ENCODE results near the gene ITIH3.

The ITIH3 gene

GRCh38 chr3:52801839-52802238 lies 7.2 kb downstream of the ITIH3 start:
- Histone ChIP-seq H3K36me3 (ENCODE audit: control insufficient read depth, low read length) (no peaks in the 10 kb centered on the region), H4K20me1 (ENCODE audit: control insufficient read depth, insufficient read depth, low read depth, low read length) (no peaks in the 10 kb centered on the region), H3K27me3 (ENCODE audit: control insufficient read depth, low read length) (no peaks in the 10 kb centered on the region), H3K4me3 (ENCODE audit: low read length) (no peak overlapping the region), H3K9me3 (ENCODE audit: control insufficient read depth, insufficient read depth, low read length) (no peaks in the 10 kb centered on the region), H3F3A (ENCODE audit: control insufficient read depth, insufficient read depth) (no peaks in the 10 kb centered on the region), H3K27ac (ENCODE audit: low read depth, low read length) (no peak overlapping the region), H3K4me1 (ENCODE audit: control insufficient read depth, low read length) (no peaks in the 10 kb centered on the region), H3K9me2 (replicated peaks; ENCODE audit: control insufficient read depth, low read length) (no peaks in the 10 kb centered on the region), H3K79me2 (ENCODE audit: control insufficient read depth, low read length) (no peaks in the 10 kb centered on the region), H3K4me2 (ENCODE audit: low read length) (no peak overlapping the region)
- TF ChIP-seq EZH2phosphoT487 (IDR thresholded peaks at IDR 0.05; ENCODE audit: borderline replicate concordance, low read length) (no peak), CTCF (IDR thresholded peaks at IDR 0.05; ENCODE audit: low read depth, low read length, poor library complexity, severe bottlenecking) (no peak)

- no peaks in the 10 kb centered on the region for H3K4me1 ChIP-seq (ENCODE audit: control insufficient read depth, low read length)
- no peak overlapping the region for H3K27ac ChIP-seq (ENCODE audit: low read depth, low read length)
- no peaks in the 10 kb centered on the region for H3K9me2 ChIP-seq (replicated peaks; ENCODE audit: control insufficient read depth, low read length)
- H3F3A ChIP-seq (ENCODE audit: control insufficient read depth, insufficient read depth), result no peaks in the 10 kb centered on the region
- no peak overlapping the region for H3K4me2 ChIP-seq (ENCODE audit: low read length)
- H3K79me2 ChIP-seq (ENCODE audit: control insufficient read depth, low read length), result no peaks in the 10 kb centered on the region
- no peaks in the 10 kb centered on the region; the same call in 1 of the 2 replicates for H3K27me3 ChIP-seq (ENCODE audit: control insufficient read depth, low read length)
- H3K9me3 ChIP-seq (ENCODE audit: control insufficient read depth, insufficient read depth, low read length), result no peaks in the 10 kb centered on the region
- no peaks in the 10 kb centered on the region for H4K20me1 ChIP-seq (ENCODE audit: control insufficient read depth, insufficient read depth, low read depth, low read length)
- H3K4me3 ChIP-seq (ENCODE audit: low read length), result no peak overlapping the region
- no peaks in the 10 kb centered on the region for H3K36me3 ChIP-seq (ENCODE audit: control insufficient read depth, low read length)
- TF ChIP-seq CTCF (IDR thresholded peaks at IDR 0.05; ENCODE audit: low read depth, low read length, poor library complexity, severe bottlenecking) (no peak), EZH2phosphoT487 (IDR thresholded peaks at IDR 0.05; ENCODE audit: borderline replicate concordance, low read length) (no peak)
Observed at GRCh38 chr3:52805270-52806039, 10.9 kb downstream of the ITIH3 start.

GRCh38 chr3:52809149-52809548 lies 14.6 kb downstream of the ITIH3 start:
- no peak overlapping the region for H3K27ac ChIP-seq (ENCODE audit: low read depth, low read length)
- H3K9me2 ChIP-seq (replicated peaks; ENCODE audit: control insufficient read depth, low read length), result no peaks in the 10 kb centered on the region
- H4K20me1 ChIP-seq (ENCODE audit: control insufficient read depth, insufficient read depth, low read depth, low read length), result no peaks in the 10 kb centered on the region
- no peaks in the 10 kb centered on the region for H3K4me1 ChIP-seq (ENCODE audit: control insufficient read depth, low read length)
- no peaks in the 10 kb centered on the region for H3K9me3 ChIP-seq (ENCODE audit: control insufficient read depth, insufficient read depth, low read length)
- H3F3A ChIP-seq (ENCODE audit: control insufficient read depth, insufficient read depth), result no peaks in the 10 kb centered on the region
- no peak overlapping the region for H3K4me2 ChIP-seq (ENCODE audit: low read length)
- no peak overlapping the region for H3K4me3 ChIP-seq (ENCODE audit: low read length)
- TF ChIP-seq EZH2phosphoT487 (IDR thresholded peaks at IDR 0.05; ENCODE audit: borderline replicate concordance, low read length), result no peak
- TF ChIP-seq CTCF (IDR thresholded peaks at IDR 0.05; ENCODE audit: low read depth, low read length, poor library complexity, severe bottlenecking), result no peak
- no peaks in the 10 kb centered on the region; the same call in 1 of the 2 replicates for H3K27me3 ChIP-seq (ENCODE audit: control insufficient read depth, low read length)
- no peaks in the 10 kb centered on the region for H3K36me3 ChIP-seq (ENCODE audit: control insufficient read depth, low read length)
- no peaks in the 10 kb centered on the region for H3K79me2 ChIP-seq (ENCODE audit: control insufficient read depth, low read length)

All from DOHH2 (cell line).